Activated T-cell treated with anti-CD3 and anti-CD28 coated beads, Interleukin-2, amount 50 U/mL, for 24 hours (primary cell): ENCODE results near the gene C4orf50.
A peak's percentile ranks its signal among the peaks of the same experiment; 100 is the strongest.
"Not testable (repeated sequence)": the region's sequence is repeated elsewhere in the genome, so short reads cannot be mapped to it uniquely, and the experiment has no call there.

Source experiments
- DNase-seq: peaks from one replicate; pipeline ENCODE4 v3.0.0-alpha.2; 2020
- H3K27ac Mint-ChIP-seq: 2 replicates; pipeline ENCODE4 v1.8.0; 2020; ENCODE audit warnings: mild to moderate bottlenecking, mixed read lengths
- H3K27me3 Mint-ChIP-seq: 2 replicates; pipeline ENCODE4 v1.8.0; 2020; ENCODE audit warnings: mixed read lengths
- H3K36me3 Mint-ChIP-seq: 2 replicates; pipeline ENCODE4 v1.8.0; 2020; ENCODE audit warnings: low read depth, mixed read lengths
- H3K4me1 Mint-ChIP-seq: 2 replicates; pipeline ENCODE4 v1.8.0; 2020; ENCODE audit warnings: low read depth, mixed read lengths
- H3K4me3 Mint-ChIP-seq: 2 replicates; pipeline ENCODE4 v1.8.0; 2020; ENCODE audit warnings: mild to moderate bottlenecking, moderate library complexity, mixed read lengths
- H3K9me3 Mint-ChIP-seq: 2 replicates; pipeline ENCODE4 v1.8.0; 2020; ENCODE audit warnings: mixed read lengths

Gene C4orf50

GRCh38 chr4:5878359-5878758 lies 139.9 kb downstream of the C4orf50 start:
- H3K4me1 Mint-ChIP-seq = no peaks in the 10 kb centered on the region
- no peak for DNase-seq
- H3K27me3 Mint-ChIP-seq = peaks cover 24% of the 10 kb centered on the region
- no peak overlapping the region for H3K4me3 Mint-ChIP-seq
- H3K9me3 Mint-ChIP-seq = no peaks in the 10 kb centered on the region
- H3K36me3 Mint-ChIP-seq = no peaks in the 10 kb centered on the region
- no peak overlapping the region for H3K27ac Mint-ChIP-seq

GRCh38 chr4:5877392-5877791 lies 140.8 kb downstream of the C4orf50 start:
- Mint-ChIP-seq H3K9me3 (no peaks in the 10 kb centered on the region), H3K4me3 (no peak overlapping the region), H3K4me1 (no peaks in the 10 kb centered on the region), H3K27me3 (peaks cover 17% of the 10 kb centered on the region), H3K27ac (no peak overlapping the region), H3K36me3 (no peaks in the 10 kb centered on the region)
- DNase-seq = no peak

GRCh38 chr4:5874811-5875449 lies 143.3 kb downstream of the C4orf50 start:
- Mint-ChIP-seq H3K27me3 (peaks cover 20% of the 10 kb centered on the region), H3K4me3 (no peak overlapping the region), H3K4me1 (peaks cover 1% of the 10 kb centered on the region), H3K27ac (no peak overlapping the region), H3K9me3 (no peaks in the 10 kb centered on the region), H3K36me3 (no peaks in the 10 kb centered on the region)
- no peak for DNase-seq

GRCh38 chr4:5870701-5871100 lies 147.5 kb downstream of the C4orf50 start:
- peaks cover 37% of the 10 kb centered on the region for H3K27me3 Mint-ChIP-seq
- H3K9me3 Mint-ChIP-seq = no peaks in the 10 kb centered on the region
- H3K4me3 Mint-ChIP-seq = no peak overlapping the region
- H3K4me1 Mint-ChIP-seq = peaks cover 14% of the 10 kb centered on the region
- no peak for DNase-seq
- no peaks in the 10 kb centered on the region for H3K36me3 Mint-ChIP-seq
- H3K27ac Mint-ChIP-seq = no peak overlapping the region

GRCh38 chr4:5869966-5870619 lies 148.1 kb downstream of the C4orf50 start:
- Mint-ChIP-seq H3K9me3 (no peaks in the 10 kb centered on the region), H3K4me1 (peaks cover 16% of the 10 kb centered on the region), H3K36me3 (no peaks in the 10 kb centered on the region), H3K27ac (no peak overlapping the region), H3K27me3 (peaks cover 38% of the 10 kb centered on the region), H3K4me3 (no peak overlapping the region)
- no peak for DNase-seq

GRCh38 chr4:5867866-5868265 lies 150.4 kb downstream of the C4orf50 start:
- no peaks in the 10 kb centered on the region for H3K9me3 Mint-ChIP-seq
- no peak for DNase-seq
- H3K4me3 Mint-ChIP-seq = no peak overlapping the region
- no peak overlapping the region for H3K27ac Mint-ChIP-seq
- peaks cover 25% of the 10 kb centered on the region for H3K4me1 Mint-ChIP-seq
- no peaks in the 10 kb centered on the region for H3K36me3 Mint-ChIP-seq
- H3K27me3 Mint-ChIP-seq = peaks cover 47% of the 10 kb centered on the region

GRCh38 chr4:5866841-5867813 lies 151.1 kb downstream of the C4orf50 start:
- H3K4me3 Mint-ChIP-seq = no peak overlapping the region
- H3K27me3 Mint-ChIP-seq = peaks cover 48% of the 10 kb centered on the region
- DNase-seq = no peak
- H3K9me3 Mint-ChIP-seq = no peaks in the 10 kb centered on the region
- no peaks in the 10 kb centered on the region for H3K36me3 Mint-ChIP-seq
- no peak overlapping the region for H3K27ac Mint-ChIP-seq
- peaks cover 25% of the 10 kb centered on the region for H3K4me1 Mint-ChIP-seq

- Mint-ChIP-seq H3K9me3 (no peaks in the 10 kb centered on the region), H3K27me3 (peaks cover 44% of the 10 kb centered on the region), H3K36me3 (no peaks in the 10 kb centered on the region)
Measured at GRCh38 chr4:5865896-5866599, 152.2 kb downstream of the C4orf50 start.

GRCh38 chr4:5863461-5864113 lies 154.6 kb downstream of the C4orf50 start:
- Mint-ChIP-seq H3K4me3 (no peak overlapping the region), H3K4me1 (peaks cover 24% of the 10 kb centered on the region), H3K9me3 (no peaks in the 10 kb centered on the region), H3K36me3 (no peaks in the 10 kb centered on the region), H3K27me3 (peaks cover 29% of the 10 kb centered on the region), H3K27ac (no peak overlapping the region)
- DNase-seq = peak; percentile 53

More at GRCh38 chr4:5865896-5866599, 152.2 kb downstream of the C4orf50 start:
- DNase-seq = no peak
- peaks cover 25% of the 10 kb centered on the region for H3K4me1 Mint-ChIP-seq
- no peak overlapping the region for H3K4me3 Mint-ChIP-seq
- no peak overlapping the region for H3K27ac Mint-ChIP-seq

- Mint-ChIP-seq H3K27me3 (peaks cover 7% of the 10 kb centered on the region), H3K4me1 (peaks cover 1% of the 10 kb centered on the region), H3K9me3 (no peaks in the 10 kb centered on the region)
Measured at GRCh38 chr4:5858020-5858769, 160.0 kb downstream of the C4orf50 start.

GRCh38 chr4:5857199-5857598 lies 161.0 kb downstream of the C4orf50 start:
- no peak for DNase-seq
- Mint-ChIP-seq H3K9me3 (no peaks in the 10 kb centered on the region), H3K4me3 (no peak overlapping the region), H3K36me3 (no peaks in the 10 kb centered on the region), H3K4me1 (no peaks in the 10 kb centered on the region), H3K27me3 (peaks cover 6% of the 10 kb centered on the region), H3K27ac (no peak overlapping the region)

More at GRCh38 chr4:5858020-5858769, 160.0 kb downstream of the C4orf50 start:
- Mint-ChIP-seq H3K4me3 (no peak overlapping the region), H3K27ac (no peak overlapping the region), H3K36me3 (no peaks in the 10 kb centered on the region)
- DNase-seq = no peak

GRCh38 chr4:5856362-5856761 lies 161.9 kb downstream of the C4orf50 start:
- not testable (repeated sequence) for H3K4me3 Mint-ChIP-seq, H3K36me3 Mint-ChIP-seq, H3K4me1 Mint-ChIP-seq, H3K9me3 Mint-ChIP-seq, H3K27me3 Mint-ChIP-seq, H3K27ac Mint-ChIP-seq, DNase-seq

- Mint-ChIP-seq H3K9me3 (no peaks in the 10 kb centered on the region), H3K4me3 (no peak overlapping the region), H3K36me3 (no peaks in the 10 kb centered on the region), H3K27me3 (peaks cover 8% of the 10 kb centered on the region), H3K27ac (no peak overlapping the region), H3K4me1 (no peaks in the 10 kb centered on the region)
- DNase-seq = no peak
Measured at GRCh38 chr4:5854929-5855328, 163.3 kb downstream of the C4orf50 start.
